Natural killer cell (primary cell): ENCODE data around the gene RORB. TPM values are rescaled to one million over a fixed set of nuclear protein-coding genes. Genes with fewer than 3 reads are reported as not detected.

Source experiments
- ATAC-seq, 3 donors: fragments of 150-1000 bp in 2 of 3; fragments of 200-7000 bp in 1 of 3; cut with Tn5 transposase; 1 replicate in 1 of 3; 2 replicates in 2 of 3; pipeline ENCODE4 v1.10.0; 2021; ENCODE audit warnings: mild to moderate bottlenecking in 2 of 3, moderate library complexity in 2 of 3
- DNase-seq, 2 donors: peaks; one replicate each; pipeline versions ENCODE4 v3.0.0 to v3.0.0-alpha.2; 2013 to 2021; ENCODE audit warnings: mixed read lengths in 1 of 2
- H3K27ac ChIP-seq: one replicate; pipeline ENCODE4 v1.5.1; 2013; ENCODE audit warnings: mild to moderate bottlenecking, low read length
- H3K27me3 ChIP-seq: one replicate; pipeline ENCODE4 v1.6.1; 2013; ENCODE audit warnings: low read length; ENCODE audit not compliant: control insufficient read depth, insufficient read depth
- H3K36me3 ChIP-seq: one replicate; pipeline ENCODE4 v1.6.1; 2013; ENCODE audit warnings: low read length; ENCODE audit not compliant: control insufficient read depth, insufficient read depth
- H3K4me1 ChIP-seq: one replicate; pipeline ENCODE4 v1.6.1; 2013; ENCODE audit warnings: low read length; ENCODE audit not compliant: control insufficient read depth, insufficient read depth
- H3K4me3 ChIP-seq: one replicate; pipeline ENCODE4 v1.5.1; 2013; ENCODE audit warnings: low read length
- H3K9me3 ChIP-seq: one replicate; pipeline ENCODE4 v1.6.1; 2013; ENCODE audit warnings: low read length; ENCODE audit not compliant: control insufficient read depth, insufficient read depth
- H3K27ac Mint-ChIP-seq, 2 donors: one replicate each; pipeline ENCODE4 v1.8.0; 2022; ENCODE audit warnings: mild to moderate bottlenecking in 2 of 2, mixed read lengths in 2 of 2, moderate library complexity in 1 of 2
- H3K27me3 Mint-ChIP-seq, 2 donors: one replicate each; pipeline ENCODE4 v1.8.0; 2022; ENCODE audit warnings: low read depth in 2 of 2, mixed read lengths in 2 of 2
- H3K36me3 Mint-ChIP-seq: one replicate; pipeline ENCODE4 v1.8.0; 2022; ENCODE audit warnings: mixed read lengths
- H3K4me1 Mint-ChIP-seq, 2 donors: one replicate each; pipeline ENCODE4 v1.8.0; 2022; ENCODE audit warnings: mixed read lengths in 2 of 2
- H3K4me3 Mint-ChIP-seq: one replicate; pipeline ENCODE4 v1.8.0; 2022; ENCODE audit warnings: mild to moderate bottlenecking, moderate library complexity, mixed read lengths
- H3K9me3 Mint-ChIP-seq, 2 donors: one replicate each; pipeline ENCODE4 v1.8.0; 2022; ENCODE audit warnings: mixed read lengths in 2 of 2
- CTCF ChIP-seq: fragments of 200-600 bp; IDR thresholded peaks from one replicate; pipeline ENCODE4 v1.8.0; 2022; ENCODE audit warnings: antibody characterized with exemption
- whole genome bisulfite sequencing: methylation state at CpG from one replicate; pipeline ENCODE4 v1.1.7; 2013; ENCODE audit warnings: missing lambda C conversion rate; ENCODE audit not compliant: insufficient coverage; 5-methylcytosine and 5-hydroxymethylcytosine counted together
- intact Hi-C: fragments of 100-400 bp; cut with micrococcal nuclease; formaldehyde crosslinking; loops from one replicate; pipeline ENCODE4 v1.14.2; 2022
- total RNA-seq, 4 donors: library from RNA; stranded (reverse); fragments of 120-200 nt in 1 of 4; gene quantifications; one replicate each; pipeline versions ENCODE4 v1.2.3 to v1.2.4, GENCODE V29; 2013 to 2022

Gene RORB
- total RNA-seq, 3 donors from 2014 or later (not counting 1 experiment from before 2014, with no cell fraction given), result 0.38 to 0.73 (median 0.41) TPM

- Histone ChIP-seq H3K36me3 (no peaks in the 10 kb centered on the region), H3K4me1 (no peaks in the 10 kb centered on the region), H3K4me3 (no peak overlapping the region), H3K27ac (no peak overlapping the region), H3K9me3 (no peaks in the 10 kb centered on the region), H3K27me3 (peaks cover 2% of the 10 kb centered on the region)
- Mint-ChIP-seq H3K9me3 (no peaks in the 10 kb centered on the region), H3K27ac (no peak overlapping the region), H3K36me3 (no peaks in the 10 kb centered on the region), H3K4me1 (no peaks in the 10 kb centered on the region), H3K4me3 (no peak overlapping the region), H3K27me3 (peaks cover 9 to 10% of the 10 kb centered on the region in 2 donors)
- ATAC-seq (no peak), DNase-seq (no peak)
- no CpG with 5 or more reads among the region's 4 CpGs for WGBS
- TF ChIP-seq CTCF, result no peak
- intact Hi-C loops, result no loop called here
Observed at GRCh38 chr9:74513221-74513620, 16.1 kb downstream of the RORB start.

- H3K27me3 Mint-ChIP-seq, result peaks cover 6 to 7% of the 10 kb centered on the region in 2 donors
- no peak for DNase-seq
- H3K36me3 Mint-ChIP-seq, result no peaks in the 10 kb centered on the region
- no peak overlapping the region for H3K4me3 Mint-ChIP-seq
- no peak for ATAC-seq
- H3K9me3 Mint-ChIP-seq, result no peaks in the 10 kb centered on the region
- 96% methylated on average over 4 of the region's 4 CpGs for WGBS
- intact Hi-C loops, result no loop called here
- no peak for TF ChIP-seq CTCF
- no peak overlapping the region for H3K27ac Mint-ChIP-seq
- Histone ChIP-seq H3K4me1 (no peaks in the 10 kb centered on the region), H3K36me3 (no peaks in the 10 kb centered on the region), H3K4me3 (no peak overlapping the region), H3K9me3 (no peaks in the 10 kb centered on the region), H3K27ac (no peak overlapping the region), H3K27me3 (no peaks in the 10 kb centered on the region)
- no peaks in the 10 kb centered on the region for H3K4me1 Mint-ChIP-seq
Observed at GRCh38 chr9:74517188-74517587, 20.1 kb downstream of the RORB start.

- TF ChIP-seq CTCF, result no peak
- Mint-ChIP-seq H3K27ac (no peak overlapping the region), H3K36me3 (no peaks in the 10 kb centered on the region), H3K27me3 (peaks cover 0 to 7% of the 10 kb centered on the region in 2 donors), H3K9me3 (no peaks in the 10 kb centered on the region), H3K4me3 (no peak overlapping the region), H3K4me1 (no peaks in the 10 kb centered on the region)
- no peak overlapping the region for H3K4me3 ChIP-seq
- H3K27me3 ChIP-seq, result no peaks in the 10 kb centered on the region
- 93% methylated on average over 9 of the region's 9 CpGs for WGBS
- no peak for ATAC-seq
- no peak overlapping the region for H3K27ac ChIP-seq
- intact Hi-C loops, result no loop called here
- H3K4me1 ChIP-seq, result no peaks in the 10 kb centered on the region
- no peaks in the 10 kb centered on the region for H3K36me3 ChIP-seq
- DNase-seq, result no peak
- H3K9me3 ChIP-seq, result no peaks in the 10 kb centered on the region
Observed at GRCh38 chr9:74519419-74519818, 22.3 kb downstream of the RORB start.

GRCh38 chr9:74521009-74521408 lies 23.9 kb downstream of the RORB start:
- H3K4me1 Mint-ChIP-seq, result no peaks in the 10 kb centered on the region
- WGBS, result 88% methylated on average over 1 of the region's 1 CpG
- no peak overlapping the region for H3K4me3 ChIP-seq
- no peak for DNase-seq
- no peaks in the 10 kb centered on the region for H3K36me3 ChIP-seq
- no peak for TF ChIP-seq CTCF
- H3K9me3 Mint-ChIP-seq, result no peaks in the 10 kb centered on the region
- H3K27me3 Mint-ChIP-seq, result peaks cover 0 to 7% of the 10 kb centered on the region in 2 donors
- no peak overlapping the region for H3K27ac ChIP-seq
- H3K27ac Mint-ChIP-seq, result no peak overlapping the region
- intact Hi-C loops, result no loop called here
- no peak for ATAC-seq
- no peaks in the 10 kb centered on the region for H3K4me1 ChIP-seq
- H3K27me3 ChIP-seq, result no peaks in the 10 kb centered on the region
- H3K9me3 ChIP-seq, result no peaks in the 10 kb centered on the region
- H3K36me3 Mint-ChIP-seq, result no peaks in the 10 kb centered on the region
- H3K4me3 Mint-ChIP-seq, result no peak overlapping the region
